T-helper 17 cell (primary cell): Measurements from ENCODE around the gene ZNF672. TPM values are rescaled to one million over a fixed set of nuclear protein-coding genes. Genes with fewer than 3 reads are reported as not detected.
A peak's percentile ranks its signal among the peaks of the same experiment; 100 is the strongest.

Source experiments
- ATAC-seq: fragments of 150-1000 bp; cut with Tn5 transposase; 2 replicates; pipeline ENCODE4 v1.10.0; 2021; ENCODE audit warnings: mild to moderate bottlenecking, moderate library complexity
- DNase-seq, 3 donors: peaks; one replicate each; pipeline versions ENCODE4 v3.0.0 to v3.0.0-alpha.2; 2020 to 2021
- H3K9me3 ChIP-seq: one replicate; pipeline ENCODE4 v1.7.0; 2013; ENCODE audit warnings: low read length, mild to moderate bottlenecking; ENCODE audit not compliant: control insufficient read depth, poor library complexity, severe bottlenecking
- H3K27ac Mint-ChIP-seq: one replicate; pipeline ENCODE4 v1.8.0; 2022; ENCODE audit warnings: mild to moderate bottlenecking, moderate library complexity, mixed read lengths
- H3K27me3 Mint-ChIP-seq: one replicate; pipeline ENCODE4 v1.8.0; 2022; ENCODE audit warnings: mixed read lengths
- H3K36me3 Mint-ChIP-seq: one replicate; pipeline ENCODE4 v1.8.0; 2022; ENCODE audit warnings: low read depth, mixed read lengths
- H3K4me1 Mint-ChIP-seq: one replicate; pipeline ENCODE4 v1.8.0; 2022; ENCODE audit warnings: mild to moderate bottlenecking, mixed read lengths
- H3K4me3 Mint-ChIP-seq: one replicate; pipeline ENCODE4 v1.8.0; 2022; ENCODE audit warnings: mild to moderate bottlenecking, moderate library complexity, mixed read lengths
- total RNA-seq, 4 donors: library from RNA in 2 of 4; stranded (reverse) in 2 of 4; gene quantifications; one replicate each; pipeline ENCODE4 v1.2.3 and lab custom pipeline; 2022 to 2026

The ZNF672 gene
- total RNA-seq, 2 donors from 2014 or later: 23.1 to 28.8 TPM

DNA sequence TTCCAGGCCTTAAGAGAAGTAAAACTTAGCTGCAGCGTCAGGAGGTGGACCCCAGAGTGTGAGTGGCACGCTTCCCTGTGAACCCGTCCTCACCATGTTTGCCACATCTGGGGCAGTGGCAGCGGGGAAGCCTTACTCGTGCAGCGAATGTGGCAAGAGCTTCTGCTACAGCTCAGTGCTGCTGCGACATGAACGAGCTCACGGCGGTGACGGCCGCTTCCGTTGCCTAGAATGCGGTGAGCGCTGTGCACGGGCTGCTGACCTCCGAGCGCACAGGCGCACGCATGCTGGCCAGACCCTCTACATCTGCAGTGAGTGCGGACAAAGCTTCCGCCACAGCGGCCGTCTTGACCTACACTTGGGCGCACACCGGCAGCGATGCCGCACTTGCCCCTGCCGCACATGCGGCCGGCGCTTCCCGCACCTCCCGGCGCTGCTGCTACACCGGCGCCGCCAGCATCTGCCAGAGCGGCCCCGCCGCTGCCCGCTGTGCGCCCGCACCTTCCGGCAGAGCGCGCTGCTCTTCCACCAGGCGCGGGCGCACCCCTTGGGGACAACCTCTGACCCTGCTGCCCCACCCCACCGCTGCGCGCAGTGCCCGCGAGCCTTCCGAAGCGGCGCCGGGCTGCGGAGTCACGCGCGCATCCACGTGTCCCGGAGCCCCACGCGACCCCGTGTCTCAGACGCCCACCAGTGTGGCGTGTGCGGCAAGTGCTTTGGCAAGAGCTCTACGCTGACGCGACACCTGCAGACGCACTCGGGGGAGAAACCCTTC lies 9.3 kb downstream of the ZNF672 start:
- DNase-seq: no peak
- H3K9me3 ChIP-seq: no peaks in the 10 kb centered on the region
- H3K27me3 Mint-ChIP-seq: no peaks in the 10 kb centered on the region
- ATAC-seq: no peak
- H3K27ac Mint-ChIP-seq: no peak overlapping the region
- H3K4me1 Mint-ChIP-seq: peaks cover 7% of the 10 kb centered on the region
- no peak overlapping the region for H3K4me3 Mint-ChIP-seq
- H3K36me3 Mint-ChIP-seq: peaks cover 7% of the 10 kb centered on the region

DNA sequence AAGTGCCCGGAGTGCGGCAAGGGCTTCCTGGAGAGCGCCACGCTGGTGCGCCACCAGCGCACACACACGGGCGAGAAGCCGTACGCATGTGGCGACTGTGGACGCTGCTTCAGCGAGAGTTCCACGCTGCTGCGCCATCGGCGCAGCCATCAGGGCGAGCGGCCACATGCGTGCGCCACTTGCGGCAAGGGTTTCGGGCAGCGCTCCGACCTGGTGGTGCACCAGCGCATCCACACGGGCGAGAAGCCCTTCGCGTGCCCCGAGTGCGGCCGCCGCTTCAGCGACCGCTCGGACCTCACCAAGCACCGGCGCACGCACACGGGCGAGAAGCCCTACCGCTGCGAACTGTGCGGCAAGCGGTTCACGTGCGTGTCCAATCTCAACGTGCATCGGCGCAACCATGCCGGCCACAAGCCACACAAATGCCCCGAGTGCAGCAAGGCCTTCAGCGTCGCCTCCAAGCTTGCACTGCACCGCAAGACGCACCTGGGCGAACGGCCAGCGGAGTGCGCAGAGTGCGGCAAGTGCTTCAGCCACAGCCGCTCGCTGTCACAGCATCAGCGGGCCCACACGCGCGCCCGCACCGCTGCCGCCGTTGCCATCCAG lies 10.0 kb downstream of the ZNF672 start:
- no peak overlapping the region for H3K27ac Mint-ChIP-seq
- ATAC-seq: no peak
- DNase-seq: no peak
- H3K36me3 Mint-ChIP-seq: peaks cover 7% of the 10 kb centered on the region
- no peak overlapping the region for H3K4me3 Mint-ChIP-seq
- peaks cover 4% of the 10 kb centered on the region for H3K4me1 Mint-ChIP-seq
- H3K9me3 ChIP-seq: no peaks in the 10 kb centered on the region
- no peaks in the 10 kb centered on the region for H3K27me3 Mint-ChIP-seq

DNA sequence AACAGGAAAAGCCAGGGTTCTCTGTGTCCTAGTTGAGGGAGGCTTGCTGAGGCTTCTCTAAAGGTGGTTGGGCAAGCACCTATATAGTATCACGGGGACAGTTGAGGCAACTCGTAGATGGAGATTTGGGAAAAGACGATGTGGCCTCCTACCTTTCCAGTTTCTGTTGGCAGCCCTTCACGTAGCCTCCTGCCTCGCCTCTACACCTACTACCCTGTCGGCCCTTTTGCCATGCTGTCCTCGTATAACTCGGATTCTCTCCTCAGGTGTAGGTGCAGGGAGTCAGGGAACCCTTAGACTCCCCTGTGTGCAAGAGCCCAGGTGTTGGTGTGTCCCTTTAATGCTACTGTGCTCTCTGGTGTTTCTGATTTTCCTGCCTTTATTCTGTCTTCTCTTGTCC lies 10.6 kb downstream of the ZNF672 start:
- no peak overlapping the region for H3K4me3 Mint-ChIP-seq
- ATAC-seq: no peak
- H3K27me3 Mint-ChIP-seq: no peaks in the 10 kb centered on the region
- H3K36me3 Mint-ChIP-seq: peaks cover 7% of the 10 kb centered on the region
- DNase-seq: no peak
- no peak overlapping the region for H3K27ac Mint-ChIP-seq
- H3K9me3 ChIP-seq: no peaks in the 10 kb centered on the region
- peaks cover 4% of the 10 kb centered on the region for H3K4me1 Mint-ChIP-seq

GRCh38 chr1:248849152-248849551 lies 11.1 kb downstream of the ZNF672 start:
- no peak for ATAC-seq
- no peaks in the 10 kb centered on the region for H3K9me3 ChIP-seq
- no peaks in the 10 kb centered on the region for H3K27me3 Mint-ChIP-seq
- H3K27ac Mint-ChIP-seq: no peak overlapping the region
- peaks cover 7% of the 10 kb centered on the region for H3K36me3 Mint-ChIP-seq
- no peak for DNase-seq
- H3K4me3 Mint-ChIP-seq: no peak overlapping the region
- peaks cover 4% of the 10 kb centered on the region for H3K4me1 Mint-ChIP-seq

DNA sequence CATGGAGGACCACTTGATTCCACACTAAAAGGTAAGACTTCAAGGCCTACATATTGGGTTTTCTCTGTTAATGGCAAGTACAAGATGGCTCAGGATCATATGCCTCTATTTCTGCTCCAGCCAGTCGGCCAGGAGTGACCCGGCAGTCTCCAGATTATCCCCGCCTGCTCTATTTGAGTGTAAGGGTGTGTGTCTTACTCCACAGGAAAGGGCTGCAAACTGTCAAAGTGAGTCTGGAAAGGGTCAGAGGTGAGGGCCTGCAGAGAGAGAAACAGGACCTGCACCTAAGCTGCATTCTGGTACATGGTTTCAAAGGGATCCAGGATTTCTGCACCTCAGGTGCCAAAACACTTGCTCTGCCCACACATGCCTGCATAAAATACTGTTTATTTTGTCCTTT lies 11.6 kb downstream of the ZNF672 start:
- no peak overlapping the region for H3K4me3 Mint-ChIP-seq
- no peaks in the 10 kb centered on the region for H3K27me3 Mint-ChIP-seq
- DNase-seq (no peak), ATAC-seq (no peak)
- no peaks in the 10 kb centered on the region for H3K9me3 ChIP-seq
- H3K27ac Mint-ChIP-seq: no peak overlapping the region
- peaks cover 9% of the 10 kb centered on the region for H3K36me3 Mint-ChIP-seq
- H3K4me1 Mint-ChIP-seq: peaks cover 5% of the 10 kb centered on the region

- no peak for DNase-seq
- no peaks in the 10 kb centered on the region for H3K9me3 ChIP-seq
- no peak for ATAC-seq
- Mint-ChIP-seq H3K36me3 (peaks cover 11% of the 10 kb centered on the region), H3K27me3 (no peaks in the 10 kb centered on the region), H3K27ac (no peak overlapping the region), H3K4me3 (no peak overlapping the region), H3K4me1 (peaks cover 9% of the 10 kb centered on the region)
These were observed 12.1 kb downstream of the ZNF672 start for GRCh38 chr1:248850124-248850523.

DNA sequence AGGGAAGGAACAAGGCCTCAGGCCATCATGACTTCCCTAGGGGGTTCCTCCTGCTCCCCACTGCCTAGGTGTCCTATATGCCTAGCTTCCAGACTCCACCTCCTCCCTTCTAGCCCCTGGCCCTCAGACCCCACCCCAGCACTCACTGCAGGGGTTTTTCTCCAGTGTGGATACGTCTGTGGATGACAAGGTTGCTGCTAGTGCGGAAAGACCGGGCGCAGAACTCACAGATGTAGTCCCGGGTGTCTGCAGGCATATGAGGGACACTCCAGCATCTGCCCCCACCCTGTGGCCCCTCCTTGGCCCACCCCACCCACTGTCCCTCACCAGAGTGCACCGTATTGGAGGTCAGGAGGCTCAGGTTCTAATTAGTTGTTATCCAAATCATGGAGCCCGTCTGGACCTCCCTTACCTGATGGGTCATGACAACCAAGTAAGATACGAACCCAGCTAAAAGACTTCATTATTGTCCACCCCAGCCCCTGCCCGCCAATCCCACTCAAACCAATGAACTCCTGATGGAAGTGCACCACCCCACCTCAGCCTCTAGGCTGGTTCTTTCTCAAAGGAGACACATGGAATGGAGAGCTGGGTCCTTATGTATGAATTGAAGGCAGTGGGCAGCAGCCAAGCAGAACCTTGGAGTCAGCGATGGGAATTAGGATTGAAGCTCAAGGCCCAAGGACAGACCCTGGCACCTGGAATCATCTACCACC lies 12.7 kb downstream of the ZNF672 start:
- no peaks in the 10 kb centered on the region for H3K9me3 ChIP-seq
- Mint-ChIP-seq H3K27ac (no peak overlapping the region), H3K4me3 (no peak overlapping the region), H3K4me1 (peaks cover 14% of the 10 kb centered on the region), H3K36me3 (peaks cover 8% of the 10 kb centered on the region), H3K27me3 (no peaks in the 10 kb centered on the region)
- no peak for ATAC-seq
- DNase-seq: no peak

DNA sequence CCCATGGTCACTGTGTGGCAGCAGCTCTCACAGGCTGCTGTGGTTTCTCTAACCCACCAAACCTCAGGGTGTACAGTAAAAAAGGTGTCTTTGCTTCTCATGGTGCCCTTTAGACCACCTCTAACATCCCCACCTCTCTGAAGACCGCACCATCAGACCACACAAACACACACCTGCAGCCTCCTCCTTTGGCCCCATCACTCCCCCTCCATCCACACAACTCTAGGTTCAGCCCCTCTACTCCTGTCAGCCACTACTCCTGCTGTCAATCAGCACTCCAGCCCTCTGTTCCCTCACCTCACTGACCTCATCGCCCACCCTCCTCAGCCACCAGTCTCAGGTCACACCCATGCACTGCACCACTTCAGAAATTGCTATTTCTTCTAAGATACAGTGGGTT lies 13.4 kb downstream of the ZNF672 start:
- Mint-ChIP-seq H3K27ac (no peak overlapping the region), H3K4me3 (no peak overlapping the region), H3K4me1 (peaks cover 18% of the 10 kb centered on the region), H3K36me3 (peaks cover 8% of the 10 kb centered on the region), H3K27me3 (no peaks in the 10 kb centered on the region)
- ATAC-seq: no peak
- no peaks in the 10 kb centered on the region for H3K9me3 ChIP-seq
- DNase-seq: no peak

DNA sequence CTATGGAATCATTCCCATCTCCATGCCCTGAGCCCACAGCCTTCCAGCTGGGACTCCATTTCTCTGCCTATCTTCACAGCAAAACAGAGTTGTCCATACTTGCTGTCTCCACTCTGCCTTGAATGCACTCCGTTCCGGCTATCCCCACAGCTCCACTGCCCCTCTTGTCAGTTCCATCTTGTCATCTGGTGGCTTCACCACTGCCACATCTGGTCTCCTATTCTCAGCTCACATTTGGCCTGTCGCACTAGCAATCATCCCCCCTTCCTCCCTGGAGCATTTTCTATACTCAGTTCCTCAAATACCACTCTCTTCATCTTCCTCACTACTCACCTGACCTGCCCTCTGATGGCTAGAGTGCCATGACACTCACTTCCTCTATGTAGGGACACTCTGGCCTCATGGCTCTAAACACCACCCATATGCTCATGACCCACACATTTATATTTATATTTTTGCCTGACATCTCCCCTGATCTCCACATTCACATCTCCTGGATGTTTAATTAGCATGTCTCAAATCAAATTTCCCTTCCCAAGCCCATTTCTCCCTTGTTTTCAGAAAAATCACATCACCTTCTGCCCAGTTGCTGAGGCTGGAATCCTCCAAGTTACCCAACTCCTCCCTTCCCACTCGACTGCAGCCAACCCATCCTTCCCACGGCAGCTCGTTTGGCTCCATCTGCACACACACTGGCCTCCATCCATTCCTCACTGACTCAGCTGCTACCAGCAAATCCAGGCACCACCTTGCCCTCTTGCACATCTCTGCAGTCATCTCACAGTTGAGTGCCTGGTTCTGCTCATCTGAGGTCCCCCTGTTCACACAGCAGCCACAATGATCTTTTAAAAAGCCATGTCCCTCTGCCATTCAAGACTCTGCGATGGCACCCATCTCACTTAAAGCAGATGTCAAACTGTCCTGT lies 14.7 kb downstream of the ZNF672 start:
- no peak overlapping the region for H3K4me3 Mint-ChIP-seq
- H3K27ac Mint-ChIP-seq: no peak overlapping the region
- DNase-seq (no peak), ATAC-seq (no peak)
- peaks cover 8% of the 10 kb centered on the region for H3K36me3 Mint-ChIP-seq
- H3K27me3 Mint-ChIP-seq: no peaks in the 10 kb centered on the region
- no peaks in the 10 kb centered on the region for H3K9me3 ChIP-seq
- H3K4me1 Mint-ChIP-seq: peaks cover 25% of the 10 kb centered on the region

GRCh38 chr1:248853663-248854375 lies 15.8 kb downstream of the ZNF672 start:
- no peak overlapping the region for H3K27ac Mint-ChIP-seq
- H3K9me3 ChIP-seq: no peaks in the 10 kb centered on the region
- H3K36me3 Mint-ChIP-seq: peaks cover 6% of the 10 kb centered on the region
- no peak for DNase-seq
- no peaks in the 10 kb centered on the region for H3K27me3 Mint-ChIP-seq
- no peak overlapping the region for H3K4me3 Mint-ChIP-seq
- peak; percentile 36 for ATAC-seq
- H3K4me1 Mint-ChIP-seq: peaks cover 31% of the 10 kb centered on the region

DNA sequence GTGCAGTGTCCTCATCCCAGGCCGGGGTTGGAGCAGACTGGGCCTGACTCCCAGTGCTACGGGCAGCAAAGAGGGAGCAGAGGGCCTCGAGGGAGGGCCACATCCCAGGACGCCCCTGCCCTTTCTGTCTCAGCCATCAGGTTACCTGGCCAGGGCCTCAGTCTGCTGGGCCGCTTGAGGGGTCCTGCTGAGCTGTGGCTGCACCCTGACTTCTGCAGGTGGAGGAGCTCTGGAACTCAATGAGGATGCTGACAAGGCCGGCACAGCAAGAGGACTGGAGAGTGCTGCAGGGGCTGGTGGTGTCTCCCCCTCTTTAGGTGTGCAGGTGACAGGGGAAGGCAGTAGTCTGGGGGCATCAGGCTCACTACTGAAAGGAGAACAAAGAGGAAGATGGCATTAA lies 17.6 kb downstream of the ZNF672 start:
- DNase-seq (no peak), ATAC-seq (no peak)
- no peaks in the 10 kb centered on the region for H3K9me3 ChIP-seq
- no peak overlapping the region for H3K4me3 Mint-ChIP-seq
- no peaks in the 10 kb centered on the region for H3K27me3 Mint-ChIP-seq
- H3K4me1 Mint-ChIP-seq: peaks cover 42% of the 10 kb centered on the region
- peak overlapping the region; percentile 79 for H3K27ac Mint-ChIP-seq
- peaks cover 3% of the 10 kb centered on the region for H3K36me3 Mint-ChIP-seq

GRCh38 chr1:248856176-248856575 lies 18.2 kb downstream of the ZNF672 start:
- peaks cover 42% of the 10 kb centered on the region for H3K4me1 Mint-ChIP-seq
- peaks cover 3% of the 10 kb centered on the region for H3K36me3 Mint-ChIP-seq
- DNase-seq (no peak), ATAC-seq (no peak)
- no peak overlapping the region for H3K4me3 Mint-ChIP-seq
- no peaks in the 10 kb centered on the region for H3K27me3 Mint-ChIP-seq
- H3K27ac Mint-ChIP-seq: peak overlapping the region; percentile 79
- no peaks in the 10 kb centered on the region for H3K9me3 ChIP-seq
